ENCODE data around the gene AUTS2.

Gene AUTS2

DNA sequence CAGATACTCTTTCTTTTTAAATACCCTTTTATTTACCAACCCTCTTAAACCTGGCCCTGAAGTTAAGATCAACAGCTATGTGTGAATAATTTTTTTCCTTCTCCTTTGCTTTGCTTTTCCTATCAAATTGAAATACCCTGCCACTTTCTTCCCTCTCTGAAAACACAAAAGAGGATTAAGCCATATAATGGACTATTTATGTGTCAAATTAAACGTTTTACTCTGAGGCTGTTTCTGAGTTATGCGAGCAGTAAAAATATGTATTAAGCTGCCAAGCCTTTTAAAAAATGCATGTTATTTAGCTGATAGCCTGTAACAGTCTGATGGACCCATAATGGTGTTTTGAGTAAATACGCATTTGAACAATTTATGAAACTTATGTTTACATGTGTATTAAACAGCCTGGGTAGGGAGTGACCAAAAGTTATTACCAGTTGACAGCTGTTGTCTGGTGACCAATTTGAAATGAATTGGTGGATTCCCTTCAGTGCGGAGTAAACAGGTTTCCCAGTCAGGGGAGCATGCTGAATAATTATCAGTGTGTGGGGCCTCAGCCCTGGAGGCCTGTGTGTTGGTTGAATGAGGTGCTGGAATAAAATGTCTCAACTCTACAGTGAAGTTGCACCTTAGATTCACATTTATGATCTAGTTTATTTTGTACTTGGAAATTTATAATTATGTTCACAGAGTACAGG is 89.6 kb downstream of the AUTS2 start:
- DNase-seq: peak in 2 of 3 experiments; percentile 58 to 89

DNA sequence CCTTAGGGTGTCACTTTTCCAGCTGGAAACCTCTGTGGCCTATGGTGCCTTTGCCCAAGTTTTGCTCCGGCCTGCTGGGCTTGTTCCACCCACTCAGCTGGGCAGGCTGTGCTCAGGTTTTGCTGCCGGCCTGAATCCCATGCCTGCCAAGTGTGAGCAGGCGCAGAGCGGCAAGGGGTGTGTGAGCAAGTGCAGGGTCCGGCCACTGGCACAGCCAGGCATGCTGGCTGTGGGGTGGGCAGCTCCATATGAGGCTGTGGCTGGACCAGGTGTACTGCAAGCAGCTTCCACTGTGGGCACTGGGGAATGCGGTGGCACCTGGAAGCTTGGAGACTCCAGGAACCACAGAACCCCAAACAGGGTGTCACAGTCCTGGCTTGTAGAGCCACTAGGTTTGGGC is 92.1 kb downstream of the AUTS2 start:
- no peak for DNase-seq

DNA sequence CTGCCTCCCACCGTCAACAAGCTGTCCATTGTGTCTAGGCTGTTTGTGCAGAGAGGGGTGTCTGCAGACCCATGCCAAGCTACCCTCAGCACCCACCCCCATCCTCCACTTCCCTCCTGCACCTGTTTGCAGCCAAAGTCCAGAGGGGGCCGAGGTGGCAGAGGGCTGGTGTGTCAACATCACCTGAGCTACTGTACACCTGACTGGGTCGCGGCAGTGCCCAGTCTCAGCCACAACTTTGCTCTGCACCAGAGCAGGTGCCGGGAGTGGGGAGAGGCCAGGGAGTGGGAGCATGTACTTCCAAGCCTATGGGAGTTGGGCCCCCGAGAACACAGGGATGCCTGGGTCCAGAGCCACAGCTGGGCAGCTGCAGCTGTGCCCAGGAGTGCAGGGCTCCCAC is 93.1 kb downstream of the AUTS2 start:
- DNase-seq: no peak

DNA sequence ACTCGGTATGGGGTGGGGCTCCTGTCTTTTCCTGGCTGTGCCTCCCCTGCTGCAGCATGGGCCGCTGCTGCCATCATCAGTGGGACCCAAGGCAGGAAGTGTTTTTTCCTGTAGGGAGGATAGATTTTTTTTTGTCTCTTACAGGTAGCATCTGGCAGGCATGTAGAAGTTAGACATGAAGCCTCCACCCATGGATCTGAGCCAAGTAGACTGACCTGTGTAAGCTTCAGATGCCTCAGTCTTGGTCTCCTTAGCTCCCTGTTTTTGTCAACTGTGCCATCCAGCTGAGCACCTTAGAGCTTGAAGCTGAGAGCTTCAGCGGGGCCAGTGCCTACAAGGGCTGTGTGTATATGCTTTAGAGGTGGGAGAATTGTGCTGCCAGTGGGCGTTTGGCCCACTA is 93.5 kb downstream of the AUTS2 start:
- DNase-seq: no peak

DNA sequence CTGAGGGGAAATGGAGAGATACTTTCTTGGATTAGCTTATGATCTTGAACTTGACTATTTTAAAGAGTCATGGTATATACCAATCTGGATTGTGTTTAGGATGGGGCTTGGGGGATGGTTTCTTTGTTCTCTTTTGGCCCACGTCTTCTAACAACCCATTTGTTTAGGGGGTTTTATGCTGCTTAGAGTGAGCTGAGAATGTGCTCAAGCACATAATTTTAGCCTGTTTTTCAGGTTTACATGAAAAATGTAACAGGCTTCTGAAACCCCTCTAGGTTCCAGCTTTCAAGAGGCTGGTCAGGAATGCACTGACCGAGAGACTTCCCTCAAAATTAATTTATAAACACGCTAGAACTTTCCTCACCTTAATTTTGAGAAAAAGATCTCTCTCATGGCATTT is 94.3 kb downstream of the AUTS2 start:
- DNase-seq: no peak

DNA sequence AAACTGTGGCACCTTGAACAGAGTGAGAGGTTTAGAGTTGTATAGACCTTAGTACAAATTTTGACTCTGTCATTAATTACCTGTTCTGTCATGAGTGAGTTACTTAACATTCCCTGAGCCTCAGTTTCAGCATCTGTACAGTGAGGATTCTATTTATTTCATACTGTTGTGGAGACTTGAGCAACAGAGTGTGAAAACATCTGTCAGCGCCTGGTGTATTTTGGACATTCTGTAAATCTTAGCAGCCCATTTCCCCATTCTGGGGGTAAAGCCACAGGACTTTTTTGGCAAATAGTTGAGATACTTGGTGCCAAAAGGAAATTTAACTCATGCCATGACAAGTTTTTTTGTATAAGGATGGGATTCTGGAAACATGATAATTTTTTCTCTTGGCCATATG is 94.8 kb downstream of the AUTS2 start:
- DNase-seq: no peak

DNA sequence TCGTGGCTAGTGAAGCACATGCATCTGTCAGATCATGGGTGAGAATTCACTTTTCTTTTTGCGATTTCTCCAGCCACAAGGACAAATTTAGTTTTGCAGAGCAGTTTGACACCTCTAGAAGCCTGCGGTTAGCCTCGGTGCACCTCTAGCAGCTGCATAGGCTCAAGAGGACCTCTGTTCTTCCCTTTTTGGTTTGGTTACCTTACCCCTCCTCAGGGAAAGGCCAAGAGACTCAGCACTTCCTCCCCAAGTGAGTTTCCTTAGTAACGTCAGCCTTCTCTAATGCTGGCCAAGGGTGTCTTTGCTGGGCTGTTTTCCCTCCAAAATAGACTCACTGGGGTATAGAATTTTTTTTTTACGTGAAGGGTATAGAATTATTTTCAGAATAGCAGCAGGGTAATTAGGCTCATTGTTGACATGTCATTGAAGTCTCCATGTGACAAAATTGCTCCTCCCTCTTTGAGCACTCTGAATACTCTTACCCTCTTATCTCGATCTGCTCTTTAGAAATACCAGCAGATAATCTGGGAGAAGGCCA is 97.8 kb downstream of the AUTS2 start:
- peak in 2 of 3 experiments; percentile 36 to 64 for DNase-seq

DNA sequence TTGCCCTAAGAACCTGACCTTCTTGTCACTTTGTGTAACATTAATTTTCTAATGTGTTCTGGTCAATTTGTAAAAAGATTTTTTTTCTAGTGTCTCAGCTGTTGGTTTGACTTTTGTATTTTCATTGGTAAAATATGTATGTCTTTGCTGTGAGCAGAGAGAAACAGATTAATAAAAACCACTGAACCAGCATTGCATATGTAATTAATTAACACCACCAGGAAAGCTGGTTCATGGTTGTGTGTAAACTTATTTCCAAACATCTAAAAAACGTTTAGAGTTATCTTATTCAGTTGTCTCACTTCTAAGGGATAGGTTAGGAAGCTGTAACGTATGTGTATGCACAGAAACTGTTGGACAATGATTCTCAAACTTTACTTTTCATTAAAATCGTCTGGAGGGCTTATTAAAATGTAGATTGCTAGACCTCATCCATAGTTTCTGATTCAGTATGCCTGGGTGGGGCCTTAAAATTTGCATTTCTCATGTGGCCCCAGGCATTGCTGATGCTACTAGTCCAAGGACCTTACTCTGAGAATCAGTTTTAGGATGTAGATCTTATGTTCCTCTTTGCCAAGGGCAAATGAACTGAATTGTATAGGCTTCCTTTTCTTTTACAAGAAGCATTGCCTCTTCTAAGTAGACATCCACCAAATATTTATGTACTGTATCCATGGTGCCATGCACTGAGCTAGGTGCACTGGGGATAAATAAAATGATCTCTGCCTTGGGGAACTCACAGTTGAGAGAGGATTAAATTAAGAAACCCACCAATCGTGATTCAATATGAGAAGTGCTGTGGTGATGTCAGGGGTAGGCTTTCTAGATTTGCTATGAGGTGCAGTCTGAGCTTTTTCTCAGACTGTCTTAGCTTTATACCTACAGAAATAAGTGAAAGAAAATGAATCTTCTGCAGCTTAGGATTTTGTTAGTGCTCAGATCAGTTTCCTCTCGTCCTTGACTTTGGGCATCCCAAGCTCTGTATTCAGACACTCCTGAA is 98.7 kb downstream of the AUTS2 start:
- DNase-seq: no peak

DNA sequence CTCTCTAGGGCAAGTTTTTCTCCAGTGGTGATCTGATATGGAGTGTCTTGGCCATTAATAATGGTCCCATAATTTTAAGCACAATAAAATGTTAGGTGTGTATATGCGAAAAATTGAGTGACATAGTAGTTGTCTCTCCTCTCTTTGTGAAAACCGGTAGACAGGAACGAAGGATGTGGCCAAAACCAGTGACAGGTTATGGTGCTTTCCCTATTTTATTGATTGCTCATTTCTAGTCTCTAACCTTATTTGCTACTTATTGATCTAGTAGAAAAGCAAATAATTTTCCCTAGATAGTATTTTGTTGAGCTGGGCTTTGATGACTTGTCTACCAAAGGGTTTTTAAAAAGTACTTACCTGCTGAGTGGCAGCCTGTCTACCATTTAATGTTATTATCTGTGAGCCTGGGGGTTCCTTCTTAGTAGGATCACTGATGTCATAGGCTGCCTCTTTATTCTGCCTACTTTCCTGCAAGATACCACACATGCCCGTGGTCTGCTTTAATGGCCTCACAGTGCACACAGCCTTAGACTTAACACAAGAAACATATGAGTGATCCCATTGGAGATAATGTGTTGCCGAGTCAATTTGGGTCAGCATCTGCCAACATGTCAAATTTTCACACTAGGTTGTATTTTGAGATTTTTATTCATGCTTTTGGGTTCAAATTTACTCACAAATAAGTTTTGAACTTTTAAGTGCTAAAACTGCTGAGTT is 100.0 kb downstream of the AUTS2 start:
- no peak for DNase-seq

DNA sequence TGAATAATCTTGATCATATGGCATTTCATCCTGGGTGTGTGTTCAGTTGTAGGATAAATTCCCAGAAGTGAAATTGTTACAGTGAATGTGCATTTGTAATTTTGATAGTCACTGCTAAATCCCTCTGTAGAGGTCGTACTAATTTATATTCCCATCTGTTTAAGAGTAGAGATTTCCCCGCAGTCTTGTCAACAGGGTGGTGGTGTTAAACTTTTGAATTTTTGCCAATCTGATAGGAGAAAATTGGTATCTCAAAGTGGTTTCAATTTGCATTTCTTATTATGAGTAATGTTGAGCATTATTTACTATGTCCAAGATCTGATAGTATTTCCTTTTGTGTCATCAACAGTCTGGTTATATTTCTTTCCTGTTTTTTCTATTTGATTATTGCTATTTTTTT is 101.7 kb downstream of the AUTS2 start:
- DNase-seq: no peak

DNA sequence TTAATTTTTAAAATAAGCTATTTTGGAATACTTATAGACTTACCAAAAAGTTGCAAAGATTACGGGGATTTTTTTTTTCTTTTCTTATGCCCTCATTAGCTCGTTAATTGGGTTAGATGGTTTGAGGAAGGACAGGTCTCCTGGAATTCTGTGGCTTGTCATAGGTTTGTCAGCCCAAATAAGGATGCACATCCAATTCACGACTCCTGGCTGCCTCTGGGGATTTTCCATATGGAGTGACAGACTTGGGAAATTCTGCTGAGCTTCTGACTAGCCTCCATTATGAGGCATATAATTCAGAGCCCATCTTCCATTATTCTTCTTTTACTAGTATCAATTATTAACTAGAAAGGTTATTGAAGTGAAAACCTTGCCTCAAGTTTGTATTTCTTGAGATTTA is 102.1 kb downstream of the AUTS2 start:
- no peak for DNase-seq

DNA sequence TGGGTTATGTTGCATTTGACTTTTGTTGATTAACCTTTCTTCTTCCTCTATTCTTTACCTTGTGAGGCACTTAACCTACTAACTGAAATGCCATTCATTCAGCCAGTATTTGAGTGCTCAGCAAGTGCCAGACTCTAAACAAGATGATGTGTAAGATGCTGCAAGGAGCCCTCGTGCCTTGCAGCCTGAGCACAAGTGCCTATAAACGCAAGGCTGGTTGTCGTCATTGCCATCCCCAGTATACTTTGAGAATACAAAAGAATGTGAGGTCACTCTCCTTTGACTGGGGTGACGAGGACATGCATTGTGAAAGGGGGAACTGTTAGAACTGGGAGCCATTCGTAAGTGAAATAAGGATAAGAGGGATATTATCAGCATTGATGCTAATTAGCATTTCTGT is 103.0 kb downstream of the AUTS2 start:
- DNase-seq: no peak

DNA sequence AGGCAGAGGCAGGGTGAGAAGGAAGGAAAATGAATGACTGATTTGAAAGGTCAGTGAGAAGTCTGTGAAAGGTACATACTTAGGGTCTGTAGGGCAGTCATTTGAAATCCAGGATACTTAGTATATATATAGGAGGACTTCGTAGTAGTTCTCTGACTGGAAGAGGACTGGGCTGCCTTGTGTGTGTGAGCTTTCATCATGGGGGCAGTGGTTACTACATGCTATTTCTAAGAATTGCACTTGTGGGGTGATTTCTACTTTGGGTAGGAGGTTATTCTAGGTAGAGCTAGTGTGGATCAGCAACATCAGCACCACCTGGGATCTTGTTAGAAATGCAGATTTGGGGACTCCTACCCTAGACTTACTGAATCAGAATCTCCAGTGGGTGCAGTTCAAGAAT is 104.1 kb downstream of the AUTS2 start:
- DNase-seq: no peak

DNA sequence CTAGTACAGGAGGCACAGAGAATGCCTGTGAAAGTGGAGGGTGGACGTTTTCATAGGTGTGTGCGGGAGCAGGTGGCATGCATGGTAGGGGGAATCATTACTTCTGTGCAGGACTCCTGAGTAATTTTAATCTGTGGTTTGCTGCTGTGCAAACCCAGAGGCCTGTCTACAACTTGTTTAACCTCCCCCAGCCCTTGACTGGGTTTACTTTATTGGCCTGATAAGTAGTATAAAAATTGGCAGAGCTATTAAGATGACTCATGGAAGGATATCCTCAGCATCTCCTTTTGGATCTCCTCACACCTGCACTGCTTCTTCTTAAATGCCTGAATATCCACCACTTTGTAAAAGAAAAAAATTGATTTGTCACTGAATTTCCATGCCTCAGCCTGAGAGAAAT is 104.8 kb downstream of the AUTS2 start:
- peak in 1 of 3 experiments; percentile 56 for DNase-seq

DNA sequence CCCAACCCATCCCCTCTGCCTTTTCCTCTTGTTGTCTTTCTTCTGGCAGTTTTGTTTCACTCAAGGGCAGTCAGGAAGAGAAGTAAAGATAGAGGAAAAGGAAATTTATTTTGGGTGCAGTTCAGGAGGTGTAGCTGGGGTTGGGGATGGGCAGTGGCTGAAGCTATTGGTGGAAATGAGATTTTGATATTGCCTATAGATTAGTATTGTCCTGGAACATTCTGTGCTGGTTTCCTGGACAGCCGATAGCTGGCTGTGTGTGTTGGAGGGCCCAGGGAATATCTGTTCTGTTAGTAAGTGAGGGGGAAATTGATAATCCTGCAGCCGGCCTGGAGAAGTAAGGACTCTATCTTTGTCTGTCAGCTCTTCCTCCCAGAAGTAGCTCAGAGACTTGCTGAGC is 107.8 kb downstream of the AUTS2 start:
- DNase-seq: no peak

DNA sequence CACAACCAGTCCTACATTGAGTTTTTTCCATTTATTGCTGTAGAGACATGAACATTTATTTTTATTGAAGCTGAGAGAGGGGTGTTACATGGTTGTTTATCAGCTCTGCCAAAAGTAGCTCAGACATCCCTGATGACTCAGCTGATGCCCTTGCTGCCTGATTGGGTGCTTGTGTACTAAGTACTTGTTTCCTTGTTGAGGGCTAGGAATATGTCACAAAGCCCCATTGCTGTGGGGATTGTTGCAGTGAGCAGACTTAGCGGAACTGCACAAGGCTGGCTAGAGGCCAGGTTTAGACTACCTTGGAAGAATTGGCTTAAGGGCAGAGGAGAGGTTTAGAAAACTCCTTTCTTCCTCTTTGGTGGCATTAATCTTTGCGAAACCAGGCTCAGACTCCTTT is 110.6 kb downstream of the AUTS2 start:
- DNase-seq: peak; percentile 19 to 47 (median 27)

DNA sequence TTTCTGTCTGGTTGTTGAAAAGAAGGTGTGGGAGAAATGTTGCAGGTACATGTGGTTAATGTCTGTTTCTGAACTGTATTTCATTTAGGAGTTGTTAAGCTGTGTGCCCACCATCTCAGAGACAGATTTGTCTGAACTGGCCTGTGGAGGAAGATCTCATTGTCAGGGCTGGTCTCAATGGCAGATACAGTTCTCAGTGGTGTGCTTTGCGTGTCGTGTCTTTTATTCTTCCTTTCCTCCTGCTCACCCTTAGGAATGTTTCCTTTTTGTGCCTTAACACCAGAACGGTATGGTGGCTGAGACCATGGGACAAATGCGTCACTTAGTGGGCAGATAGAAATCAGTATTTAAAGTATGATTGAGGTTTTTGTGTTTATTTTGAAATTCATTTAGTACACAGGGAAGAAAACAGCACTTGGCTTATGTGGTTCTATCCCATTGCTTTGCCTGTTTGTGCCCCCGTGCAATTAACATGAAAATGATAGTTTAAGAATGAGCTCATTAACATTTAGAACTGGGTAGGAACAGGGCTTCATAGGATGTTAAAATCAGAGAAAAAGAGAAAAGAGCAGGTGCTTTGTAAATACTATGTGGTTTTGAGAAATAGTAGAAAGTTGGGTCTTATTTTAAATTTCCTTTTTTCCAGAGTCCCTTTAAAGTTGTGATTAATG is 112.6 kb downstream of the AUTS2 start:
- no peak for DNase-seq

DNA sequence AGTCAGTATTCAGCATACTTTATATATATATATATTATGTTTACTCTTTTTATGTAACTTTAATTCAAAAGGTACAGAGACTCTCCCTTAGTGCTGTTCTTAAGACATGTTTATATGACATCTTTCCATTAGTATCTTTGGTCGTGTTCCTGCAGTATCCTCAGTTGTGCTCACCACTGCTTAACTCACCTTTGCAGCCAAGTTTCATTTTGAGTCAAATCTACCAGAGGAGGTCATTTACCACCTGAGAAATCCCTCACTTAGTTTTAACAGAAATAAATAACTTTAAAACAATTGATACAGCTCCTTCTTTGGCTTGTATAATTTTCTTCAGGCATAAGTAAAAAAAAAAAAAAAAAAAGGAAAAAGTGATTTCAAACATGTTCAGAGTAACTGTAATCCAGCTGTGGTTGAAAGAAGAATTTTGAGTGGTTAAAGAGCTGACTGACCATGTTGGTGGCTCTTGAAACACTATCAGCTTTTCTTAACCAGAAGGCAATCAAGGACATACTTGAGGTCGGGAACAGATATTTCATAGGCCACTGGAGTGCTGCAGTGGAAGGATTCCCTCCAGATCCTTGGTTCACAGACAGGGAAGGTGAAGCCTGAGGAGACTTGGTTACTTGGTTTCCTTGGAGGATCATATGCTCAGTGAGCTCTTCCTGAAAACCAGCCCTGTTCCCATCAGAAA is 116.8 kb downstream of the AUTS2 start:
- DNase-seq: peak in 1 of 3 experiments; percentile 38

DNA sequence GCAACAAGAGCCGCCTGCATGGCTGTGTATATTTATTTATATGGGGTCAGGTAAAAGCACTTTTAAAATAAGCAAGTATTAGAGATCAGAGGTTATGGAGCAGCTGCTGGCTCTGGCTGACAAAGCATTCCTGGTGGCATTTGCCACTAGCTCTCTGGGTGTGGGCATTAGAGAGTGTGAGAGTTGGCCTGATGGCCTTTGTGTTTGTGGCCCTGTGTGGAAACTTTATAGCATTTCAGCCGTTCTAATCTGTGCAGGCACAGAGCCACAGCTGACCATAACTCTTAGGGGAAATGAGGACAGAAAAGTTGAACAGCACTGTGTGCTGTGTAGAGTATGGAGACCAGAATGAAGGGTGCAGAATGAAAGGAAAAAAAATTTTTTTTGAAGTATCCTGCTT is 118.9 kb downstream of the AUTS2 start:
- DNase-seq: peak in 1 of 3 experiments; percentile 21

DNA sequence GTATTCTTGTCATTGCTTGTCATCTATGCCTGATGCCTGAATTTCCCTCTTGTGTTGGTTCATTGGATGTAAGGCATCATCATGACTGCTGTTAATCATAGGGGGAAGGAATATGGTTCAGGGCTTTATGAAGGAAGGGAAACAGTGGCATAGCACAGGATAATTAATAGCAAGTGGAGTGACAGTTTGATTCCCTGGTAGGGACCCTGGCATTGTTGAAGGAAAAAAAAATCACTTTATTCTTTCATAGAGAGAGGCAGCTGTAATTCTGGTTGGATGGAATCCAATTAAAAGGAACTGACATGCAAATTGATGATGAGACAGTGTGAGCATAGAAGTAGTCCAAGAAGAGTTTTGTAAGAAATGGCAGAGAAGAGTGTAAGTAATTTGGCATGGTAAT is 121.4 kb downstream of the AUTS2 start:
- DNase-seq: peak in 1 of 3 experiments; percentile 62

DNA sequence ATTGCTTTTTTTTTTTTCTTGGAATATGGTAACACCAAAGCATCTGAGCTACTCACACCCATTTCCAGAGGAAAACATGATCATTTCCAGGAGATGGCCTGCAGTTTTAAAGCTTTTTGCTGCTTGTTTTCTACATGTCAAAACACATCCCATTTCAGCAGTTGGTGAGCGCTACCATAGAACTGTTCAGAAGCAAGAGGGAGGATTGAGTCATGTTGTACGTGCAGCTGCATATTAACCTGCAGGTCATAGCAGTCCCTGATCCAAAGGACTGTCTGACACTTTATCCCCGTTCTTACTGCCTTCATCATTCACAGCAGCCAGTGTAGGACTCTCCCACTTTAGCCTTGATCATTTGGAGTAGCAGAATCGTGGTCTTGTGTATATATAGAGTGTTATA is 124.6 kb downstream of the AUTS2 start:
- no peak for DNase-seq

DNA sequence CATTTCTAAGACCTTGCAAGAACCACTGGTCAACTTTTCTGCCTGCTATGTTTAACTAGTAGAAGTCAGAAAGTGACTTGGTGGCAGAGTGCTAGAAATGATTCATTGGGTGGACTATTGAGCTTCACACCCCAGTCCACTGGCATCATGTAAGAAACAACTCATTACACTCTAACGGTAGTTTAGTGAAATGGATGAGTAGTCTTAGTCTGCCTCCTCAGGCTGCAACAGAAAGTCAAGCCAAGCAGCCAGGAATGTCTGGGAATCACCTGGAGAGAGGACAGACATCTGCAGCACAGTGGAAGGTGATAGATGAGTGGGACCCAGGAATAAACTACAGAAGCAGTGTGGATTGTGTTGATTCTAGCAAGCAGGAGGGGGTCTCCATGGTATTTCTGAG is 125.4 kb downstream of the AUTS2 start:
- no peak for DNase-seq
